ENCODE measurements around the gene ADAMTS17.

GRCh38 chr15:99956820-99957641 lies 384.7 kb downstream of the ADAMTS17 start:
- no peak for TF ChIP-seq RAD21 (IDR thresholded peaks at IDR 0.05; ENCODE audit: low read depth)
- TF ChIP-seq TEAD4 (IDR thresholded peaks at IDR 0.05) = no peak
- no peak for TF ChIP-seq MAX (IDR thresholded peaks at IDR 0.05)
- no peak for TF ChIP-seq REST (IDR thresholded peaks at IDR 0.05; ENCODE audit: low read depth)
- TF ChIP-seq FOXM1 (IDR thresholded peaks at IDR 0.05; ENCODE audit: borderline replicate concordance, low read depth) = no peak
- TF ChIP-seq YY1 (IDR thresholded peaks at IDR 0.05; ENCODE audit: low read depth) = no peak
- TF ChIP-seq USF1 (IDR thresholded peaks at IDR 0.05) = no peak

All from Ishikawa (cell line).